HFFc6 (cell line): ENCODE results near the gene ZRANB3. TPM values are rescaled to one million over a fixed set of nuclear protein-coding genes. Genes with fewer than 3 reads are reported as not detected.
A peak's percentile ranks its signal among the peaks of the same experiment; 100 is the strongest.
"Not testable (repeated sequence)": the region's sequence is repeated elsewhere in the genome, so short reads cannot be mapped to it uniquely, and the experiment has no call there.

Experiments
- DNase-seq: peaks from one replicate; pipeline ENCODE4 v3.0.0-alpha.2; 2018
- H3K27ac Mint-ChIP-seq: 2 replicates; pipeline ENCODE4 v1.8.0; 2020; ENCODE audit warnings: mild to moderate bottlenecking, mixed read lengths
- H3K27me3 Mint-ChIP-seq: 2 replicates; pipeline ENCODE4 v1.8.0; 2021; ENCODE audit warnings: mild to moderate bottlenecking, moderate library complexity, mixed read lengths; ENCODE audit not compliant: insufficient read depth
- H3K36me3 Mint-ChIP-seq: 2 replicates; pipeline ENCODE4 v1.8.0; 2021; ENCODE audit warnings: low read depth, mixed read lengths
- H3K4me1 Mint-ChIP-seq: 2 replicates; pipeline ENCODE4 v1.8.0; 2020; ENCODE audit warnings: low read depth, mixed read lengths
- H3K4me3 Mint-ChIP-seq: 2 replicates; pipeline ENCODE4 v1.8.0; 2020; ENCODE audit warnings: mild to moderate bottlenecking, moderate library complexity, mixed read lengths
- H3K9me3 Mint-ChIP-seq: 2 replicates; pipeline ENCODE4 v1.8.0; 2020; ENCODE audit warnings: mild to moderate bottlenecking, mixed read lengths
- total RNA-seq, 6 experiments: library from RNA; stranded (reverse); fragmentation: NEBNext Ultra II Directional; extraction: Animal tissue kit (Norgen Biotek cat#: 25700); gene quantifications; 2 replicates in 1 of 6; 3 replicates in 5 of 6; pipeline ENCODE4 v1.2.3, GENCODE V29; 2021
- TF ChIP-seq, protein P1 (sequence below): fragments of 200-600 bp; sonication (generic); IDR thresholded peaks from 2 replicates; pipeline ENCODE4 v1.5.0; 2021; ENCODE audit warnings: antibody characterized with exemption, mild to moderate bottlenecking

Gene ZRANB3
- total RNA-seq, 6 experiments from 2014 or later = 8.1 to 10.2 (median 8.8) TPM

DNA sequence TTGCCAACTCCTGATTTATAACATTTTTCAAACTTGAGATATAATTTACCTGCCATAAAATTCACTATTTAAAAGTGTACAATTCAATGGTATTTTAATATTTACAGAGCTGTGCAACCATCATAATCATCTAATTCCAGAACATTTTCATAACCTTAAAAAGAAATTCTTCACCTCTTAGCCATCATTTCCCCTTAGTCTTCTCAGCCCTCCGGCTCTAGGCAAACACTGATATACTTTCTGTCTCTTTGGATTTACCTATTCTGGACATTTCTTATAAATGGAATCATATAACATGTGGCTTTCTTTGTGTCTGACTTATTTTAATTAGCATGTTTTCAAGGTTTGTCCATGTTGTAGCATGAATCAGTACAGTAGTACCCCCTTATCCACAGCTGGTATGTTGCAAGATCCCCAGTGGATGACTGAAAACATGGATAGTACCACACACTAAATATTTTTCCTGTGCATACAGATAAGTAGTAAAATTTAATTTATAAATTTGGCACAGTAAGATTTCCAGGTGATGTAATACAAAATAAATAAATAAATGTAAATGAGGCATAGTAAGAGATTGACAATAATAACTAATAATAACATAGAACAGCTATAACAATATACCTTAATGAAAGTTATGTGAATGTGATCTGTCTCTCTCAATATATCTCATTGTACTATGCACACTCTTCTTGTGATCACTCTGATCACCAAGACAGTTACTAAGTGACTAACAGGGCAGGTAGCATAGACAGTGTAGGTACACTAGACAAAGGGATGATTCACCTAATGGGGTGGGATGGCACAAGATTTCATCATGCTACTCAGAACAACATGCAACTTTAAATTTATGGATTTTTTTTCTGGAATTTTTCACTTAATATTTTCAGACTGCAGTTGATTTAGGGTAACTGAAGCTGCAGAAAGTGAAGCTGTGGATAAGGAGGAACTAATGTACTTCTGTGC lies 405.8 kb downstream of the ZRANB3 start:
- no peak for DNase-seq
- peaks cover 6% of the 10 kb centered on the region; the same call in 1 of the 2 replicates for H3K4me1 Mint-ChIP-seq
- peak overlapping the region; percentile 40; the same call in 1 of the 2 replicates for H3K27ac Mint-ChIP-seq
- H3K36me3 Mint-ChIP-seq = peaks cover 43% of the 10 kb centered on the region
- TF ChIP-seq, protein P1, sequence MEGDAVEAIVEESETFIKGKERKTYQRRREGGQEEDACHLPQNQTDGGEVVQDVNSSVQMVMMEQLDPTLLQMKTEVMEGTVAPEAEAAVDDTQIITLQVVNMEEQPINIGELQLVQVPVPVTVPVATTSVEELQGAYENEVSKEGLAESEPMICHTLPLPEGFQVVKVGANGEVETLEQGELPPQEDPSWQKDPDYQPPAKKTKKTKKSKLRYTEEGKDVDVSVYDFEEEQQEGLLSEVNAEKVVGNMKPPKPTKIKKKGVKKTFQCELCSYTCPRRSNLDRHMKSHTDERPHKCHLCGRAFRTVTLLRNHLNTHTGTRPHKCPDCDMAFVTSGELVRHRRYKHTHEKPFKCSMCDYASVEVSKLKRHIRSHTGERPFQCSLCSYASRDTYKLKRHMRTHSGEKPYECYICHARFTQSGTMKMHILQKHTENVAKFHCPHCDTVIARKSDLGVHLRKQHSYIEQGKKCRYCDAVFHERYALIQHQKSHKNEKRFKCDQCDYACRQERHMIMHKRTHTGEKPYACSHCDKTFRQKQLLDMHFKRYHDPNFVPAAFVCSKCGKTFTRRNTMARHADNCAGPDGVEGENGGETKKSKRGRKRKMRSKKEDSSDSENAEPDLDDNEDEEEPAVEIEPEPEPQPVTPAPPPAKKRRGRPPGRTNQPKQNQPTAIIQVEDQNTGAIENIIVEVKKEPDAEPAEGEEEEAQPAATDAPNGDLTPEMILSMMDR = no peak
- peaks cover 6% of the 10 kb centered on the region; the same call in 1 of the 2 replicates for H3K27me3 Mint-ChIP-seq
- H3K4me3 Mint-ChIP-seq = no peak overlapping the region; the same call in 1 of the 2 replicates
- H3K9me3 Mint-ChIP-seq = no peaks in the 10 kb centered on the region

DNA sequence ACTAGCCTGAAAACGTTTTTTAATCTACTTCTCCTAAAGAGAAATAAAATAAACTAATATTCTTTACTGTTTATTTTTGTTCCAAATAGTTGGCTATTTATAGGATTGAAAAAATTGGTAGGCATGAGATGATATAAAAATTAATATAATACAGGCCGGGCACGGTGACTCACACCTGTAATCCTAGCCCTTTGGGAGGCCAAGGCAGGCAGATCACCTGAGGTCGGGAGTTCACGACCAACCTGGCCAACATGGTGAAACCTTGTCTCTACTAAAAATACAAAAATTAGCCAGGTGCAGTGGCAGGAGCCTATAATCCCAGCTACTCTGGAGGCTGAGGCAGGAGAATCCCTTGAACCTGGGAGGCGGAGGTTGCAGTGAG lies 409.4 kb downstream of the ZRANB3 start:
- not testable (repeated sequence) for H3K4me1 Mint-ChIP-seq, H3K9me3 Mint-ChIP-seq, DNase-seq, H3K27me3 Mint-ChIP-seq, H3K4me3 Mint-ChIP-seq, H3K27ac Mint-ChIP-seq
- peaks cover 30% of the 10 kb centered on the region for H3K36me3 Mint-ChIP-seq

- no peak overlapping the region for H3K4me3 Mint-ChIP-seq
- no peak overlapping the region for H3K27ac Mint-ChIP-seq
- peaks cover 30% of the 10 kb centered on the region for H3K36me3 Mint-ChIP-seq
- H3K4me1 Mint-ChIP-seq = peaks cover 6% of the 10 kb centered on the region; the same call in 1 of the 2 replicates
- TF ChIP-seq, protein P1 = no peak
- no peak for DNase-seq
- H3K9me3 Mint-ChIP-seq = no peaks in the 10 kb centered on the region
- no peaks in the 10 kb centered on the region; the same call in 1 of the 2 replicates for H3K27me3 Mint-ChIP-seq
These were observed 409.9 kb downstream of the ZRANB3 start for GRCh38 chr2:135121016-135121657.

GRCh38 chr2:135119582-135119981 lies 411.4 kb downstream of the ZRANB3 start:
- Mint-ChIP-seq H3K4me3 (no peak overlapping the region), H3K36me3 (peaks cover 19% of the 10 kb centered on the region), H3K9me3 (no peaks in the 10 kb centered on the region), H3K27ac (no peak overlapping the region), H3K4me1 (no peaks in the 10 kb centered on the region; the same call in 1 of the 2 replicates), H3K27me3 (no peaks in the 10 kb centered on the region; the same call in 1 of the 2 replicates)
- TF ChIP-seq, protein P1 = no peak
- no peak for DNase-seq

GRCh38 chr2:135113322-135113721 lies 417.7 kb downstream of the ZRANB3 start:
- Mint-ChIP-seq H3K27me3 (peaks cover 2% of the 10 kb centered on the region), H3K9me3 (no peaks in the 10 kb centered on the region), H3K27ac (no peak overlapping the region), H3K4me3 (no peak overlapping the region), H3K36me3 (peaks cover 18% of the 10 kb centered on the region), H3K4me1 (no peaks in the 10 kb centered on the region)
- no peak for DNase-seq
- TF ChIP-seq, protein P1 = no peak

DNA sequence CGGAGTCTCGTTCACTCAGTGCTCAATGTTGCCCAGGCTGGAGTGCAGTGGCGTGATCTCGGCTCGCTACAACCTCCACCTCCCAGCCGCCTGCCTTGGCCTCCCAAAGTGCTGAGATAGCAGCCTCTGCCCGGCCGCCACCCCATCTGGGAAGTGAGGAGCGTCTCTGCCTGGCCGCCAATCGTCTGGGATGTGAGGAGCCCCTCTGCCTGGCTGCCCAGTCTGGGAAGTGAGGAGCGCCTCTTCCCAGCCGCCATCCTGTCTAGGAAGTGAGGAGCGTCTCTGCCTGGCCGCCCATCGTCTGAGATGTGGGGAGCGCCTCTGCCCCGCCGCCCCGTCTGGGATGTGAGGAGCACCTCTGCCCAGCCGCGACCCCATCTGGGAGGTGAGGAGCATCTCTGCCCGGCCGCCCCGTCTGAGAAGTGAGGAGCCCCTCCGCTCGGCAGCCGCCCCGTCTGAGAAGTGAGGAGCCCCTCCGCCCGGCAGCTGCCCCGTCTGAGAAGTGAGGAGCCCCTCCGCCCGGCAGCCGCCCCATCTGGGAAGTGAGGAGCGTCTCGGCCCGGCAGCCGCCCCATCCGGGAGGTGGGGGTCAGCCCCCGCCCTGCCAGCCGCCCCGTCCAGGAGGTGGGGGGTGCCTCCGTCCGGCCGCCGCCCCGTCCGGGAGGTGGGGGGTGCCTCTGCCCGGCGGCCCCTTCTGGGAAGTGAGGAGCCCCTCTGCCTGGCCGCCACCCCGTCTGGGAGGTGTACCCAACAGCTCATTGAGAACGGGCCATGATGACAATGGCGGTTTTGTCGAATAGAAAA lies 425.3 kb downstream of the ZRANB3 start:
- not testable (repeated sequence) for H3K27ac Mint-ChIP-seq, H3K4me1 Mint-ChIP-seq, H3K4me3 Mint-ChIP-seq, H3K27me3 Mint-ChIP-seq, H3K9me3 Mint-ChIP-seq, DNase-seq
- H3K36me3 Mint-ChIP-seq = peaks cover 33% of the 10 kb centered on the region
